ENCODE results near the gene PGM3. TPM values are rescaled to one million over a fixed set of nuclear protein-coding genes. Genes with fewer than 3 reads are reported as not detected.

The PGM3 gene
- total RNA-seq, 1 experiment from 2014 or later: 97.0 TPM

DNA sequence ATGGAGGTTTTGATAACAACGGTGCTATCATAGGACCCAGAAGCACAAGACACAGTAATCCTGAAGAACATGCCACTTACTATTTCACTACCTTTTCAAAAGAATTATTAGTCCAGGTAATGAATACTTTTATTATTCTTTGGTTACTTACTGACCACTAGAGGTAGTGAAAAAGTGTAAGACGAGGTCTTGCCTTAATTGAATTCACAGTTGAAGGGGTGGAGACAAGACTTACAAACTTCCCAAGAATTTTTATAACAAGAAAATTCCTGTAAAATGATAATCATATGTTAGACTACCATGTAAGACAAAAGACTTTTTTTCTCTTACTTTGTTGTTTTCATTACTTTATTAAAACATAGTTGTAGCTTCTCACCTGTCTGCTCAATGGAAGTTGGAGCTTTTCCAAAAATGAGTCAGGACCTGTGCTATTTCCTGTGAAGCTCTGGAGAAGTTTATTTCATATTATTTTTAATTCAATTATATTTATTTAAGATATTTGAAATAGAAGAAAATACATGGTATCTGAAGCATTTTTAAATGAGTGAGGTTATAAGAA is 73.2 kb downstream of the PGM3 start:
- Histone ChIP-seq H3K4me3 (ENCODE audit: low read depth, low read length) (no peak overlapping the region), H3K36me3 (ENCODE audit: control insufficient read depth, insufficient read depth, low read length) (no peaks in the 10 kb centered on the region), H3K4me1 (no peaks in the 10 kb centered on the region), H3K9me3 (no peaks in the 10 kb centered on the region), H3K27me3 (replicated peaks; ENCODE audit: control insufficient read depth, insufficient read depth, low read length) (no peaks in the 10 kb centered on the region)
- H3K27ac Mint-ChIP-seq (ENCODE audit: unreplicated experiment): no peak overlapping the region
- ChIA-PET POLR2A (no interaction called here), CTCF (no interaction called here)
- H3K4me3 Mint-ChIP-seq (ENCODE audit: unreplicated experiment): no peak overlapping the region
- H3K27me3 Mint-ChIP-seq (ENCODE audit: insufficient read depth, unreplicated experiment): no peaks in the 10 kb centered on the region
- no peak for TF ChIP-seq CTCF (IDR thresholded peaks at IDR 0.05; ENCODE audit: insufficient read depth in 1 of 2, low read depth in 1 of 2, low read length in 1 of 2, severe bottlenecking in 1 of 2, unreplicated experiment in 1 of 2)
- intact Hi-C loops (cut with micrococcal nuclease; ENCODE audit: unreplicated experiment): loop anchor here (5.0 kb wide), 1 partner anchor 53 kb away; the partner anchor contains the start of genes DOP1A and UBE3D
- H3K4me1 Mint-ChIP-seq (ENCODE audit: low read depth, unreplicated experiment): no peaks in the 10 kb centered on the region
- no peak for DNase-seq
- BruUV-seq (replicated peaks): no TSS peak
- peaks cover 8% of the 10 kb centered on the region for H3K36me3 Mint-ChIP-seq (ENCODE audit: insufficient read depth, unreplicated experiment)
- H3K9me3 Mint-ChIP-seq (ENCODE audit: unreplicated experiment): no peaks in the 10 kb centered on the region

DNA sequence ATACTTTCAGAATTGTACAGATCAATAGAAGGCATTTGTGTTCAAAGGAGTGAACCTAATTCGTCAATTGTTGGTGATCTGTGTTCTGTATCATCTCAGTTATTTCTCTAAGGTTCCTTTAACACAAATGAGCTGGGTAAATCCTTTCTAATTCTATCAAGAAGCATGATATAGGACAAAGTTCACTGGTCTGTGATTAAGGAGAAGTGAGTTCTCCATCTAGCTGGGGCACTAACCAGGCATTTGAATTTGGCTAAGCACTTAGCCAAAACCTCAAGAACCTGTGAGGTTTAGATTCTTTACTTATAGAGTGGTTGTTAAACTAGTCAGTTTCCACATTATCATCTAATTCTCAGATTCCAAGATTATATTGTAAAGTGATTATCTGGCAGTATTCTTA is 75.3 kb downstream of the PGM3 start:
- Mint-ChIP-seq H3K36me3 (ENCODE audit: insufficient read depth, unreplicated experiment) (no peaks in the 10 kb centered on the region), H3K4me1 (ENCODE audit: low read depth, unreplicated experiment) (no peaks in the 10 kb centered on the region), H3K9me3 (ENCODE audit: unreplicated experiment) (no peaks in the 10 kb centered on the region), H3K27ac (ENCODE audit: unreplicated experiment) (no peak overlapping the region), H3K4me3 (ENCODE audit: unreplicated experiment) (no peak overlapping the region), H3K27me3 (ENCODE audit: insufficient read depth, unreplicated experiment) (no peaks in the 10 kb centered on the region)
- intact Hi-C loops (cut with micrococcal nuclease; ENCODE audit: unreplicated experiment): no loop called here
- Histone ChIP-seq H3K4me3 (ENCODE audit: low read depth, low read length) (no peak overlapping the region), H3K27me3 (replicated peaks; ENCODE audit: control insufficient read depth, insufficient read depth, low read length) (no peaks in the 10 kb centered on the region), H3K4me1 (peaks cover 4% of the 10 kb centered on the region; the same call in 1 of the 2 replicates), H3K9me3 (no peaks in the 10 kb centered on the region), H3K36me3 (ENCODE audit: control insufficient read depth, insufficient read depth, low read length) (no peaks in the 10 kb centered on the region)
- no peak for DNase-seq
- no TSS peak for BruUV-seq (replicated peaks)
- POLR2A ChIA-PET: no interaction called here
- CTCF ChIA-PET: no interaction called here
- TF ChIP-seq CTCF (IDR thresholded peaks at IDR 0.05; ENCODE audit: insufficient read depth in 1 of 2, low read depth in 1 of 2, low read length in 1 of 2, severe bottlenecking in 1 of 2, unreplicated experiment in 1 of 2): no peak

Other genes with a start within 250 kb of the PGM3 start
- gene UBE3D, start 127.4 kb downstream of the PGM3 start, total RNA-seq (2022): 10.9 and 11.7 TPM in 2 replicates
- gene DOP1A, start 125.6 kb downstream of the PGM3 start, total RNA-seq (2022): 14.6 and 16.1 TPM in 2 replicates
- 3.5 and 3.6 TPM in 2 replicates for gene RWDD2A, start 92 bp upstream of the PGM3 start, total RNA-seq (2022)
- 121 and 131 TPM in 2 replicates for gene ME1, start 237.8 kb upstream of the PGM3 start, total RNA-seq (2022)